Camera-type eye (tissue), 1 donor: ENCODE results near the gene ZNF526. TPM values are rescaled to one million over a fixed set of nuclear protein-coding genes. Genes with fewer than 3 reads are reported as not detected.

Experiments
- total RNA-seq: library from RNA; depleted of rRNA; stranded (reverse); fragments of >200 nt; gene quantifications from one replicate; pipeline ENCODE4 v1.2.3, GENCODE V29; 2014

Gene ZNF526, protein sequence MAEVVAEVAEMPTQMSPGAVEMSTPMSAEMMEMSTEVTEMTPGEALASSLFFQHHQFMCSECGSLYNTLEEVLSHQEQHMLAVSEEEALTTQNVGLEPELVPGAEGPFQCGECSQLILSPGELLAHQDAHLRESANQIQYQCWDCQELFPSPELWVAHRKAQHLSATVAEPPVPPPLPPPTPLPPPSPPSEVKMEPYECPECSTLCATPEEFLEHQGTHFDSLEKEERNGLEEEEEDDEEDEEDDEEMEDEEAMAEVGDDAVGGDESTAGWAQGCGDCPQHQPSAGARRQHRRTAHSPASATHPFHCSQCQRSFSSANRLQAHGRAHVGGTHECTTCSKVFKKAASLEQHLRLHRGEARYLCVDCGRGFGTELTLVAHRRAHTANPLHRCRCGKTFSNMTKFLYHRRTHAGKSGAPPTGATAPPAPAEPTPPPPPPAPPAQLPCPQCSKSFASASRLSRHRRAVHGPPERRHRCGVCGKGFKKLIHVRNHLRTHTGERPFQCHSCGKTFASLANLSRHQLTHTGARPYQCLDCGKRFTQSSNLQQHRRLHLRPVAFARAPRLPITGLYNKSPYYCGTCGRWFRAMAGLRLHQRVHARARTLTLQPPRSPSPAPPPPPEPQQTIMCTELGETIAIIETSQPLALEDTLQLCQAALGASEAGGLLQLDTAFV
- total RNA-seq = 10.9 TPM

DNA sequence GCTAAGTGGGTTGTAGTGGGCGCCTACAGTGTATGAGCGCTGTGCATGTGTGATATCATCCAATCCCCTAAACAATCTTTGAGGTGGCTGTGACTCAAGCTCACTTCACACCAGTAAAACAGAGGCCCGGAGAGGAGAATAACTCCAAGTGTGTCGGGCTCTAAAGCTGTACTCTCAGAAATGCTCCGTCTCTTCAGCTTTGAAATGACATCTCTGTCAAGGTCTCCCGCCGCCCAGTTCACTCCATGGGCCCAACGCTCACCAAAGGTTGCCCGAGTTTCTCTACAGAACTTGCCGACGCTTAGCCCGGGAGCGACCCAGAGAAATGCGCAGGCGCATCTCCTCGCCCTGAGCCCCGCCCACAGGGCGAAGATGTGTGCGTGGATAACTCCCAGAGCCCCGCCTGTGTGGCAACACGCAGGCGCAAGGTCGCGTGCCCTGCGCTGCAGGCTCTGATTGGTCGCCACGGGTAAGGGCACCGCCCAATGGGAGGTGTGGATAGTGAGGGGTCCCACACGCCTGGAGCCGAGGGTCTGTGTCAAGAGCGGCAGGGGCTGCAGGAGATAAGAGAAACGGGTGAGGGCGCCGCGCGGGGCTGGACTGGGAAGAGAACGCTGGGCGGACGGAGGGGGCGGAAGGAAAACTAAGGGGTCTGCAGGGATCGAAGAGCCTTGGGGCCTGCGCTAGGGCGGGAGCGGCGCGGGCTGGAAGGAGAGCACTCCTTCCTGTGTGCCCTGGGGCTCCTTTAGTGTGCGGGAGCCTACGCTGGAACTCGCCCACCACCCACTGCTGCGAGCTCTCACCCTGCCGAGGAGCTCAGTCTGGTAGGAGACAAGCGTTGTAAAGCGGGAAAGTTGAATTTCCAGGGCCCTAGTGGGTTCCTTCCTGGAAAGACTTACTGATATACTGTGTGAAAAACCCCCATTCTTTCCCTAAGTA lies at the start of gene ZNF526:
Gene ZNF526 (plus strand): TSS at position 501 of the 939 bp plus-strand sequence. CDS start 4,092 bp downstream, outside the sequence.

DNA sequence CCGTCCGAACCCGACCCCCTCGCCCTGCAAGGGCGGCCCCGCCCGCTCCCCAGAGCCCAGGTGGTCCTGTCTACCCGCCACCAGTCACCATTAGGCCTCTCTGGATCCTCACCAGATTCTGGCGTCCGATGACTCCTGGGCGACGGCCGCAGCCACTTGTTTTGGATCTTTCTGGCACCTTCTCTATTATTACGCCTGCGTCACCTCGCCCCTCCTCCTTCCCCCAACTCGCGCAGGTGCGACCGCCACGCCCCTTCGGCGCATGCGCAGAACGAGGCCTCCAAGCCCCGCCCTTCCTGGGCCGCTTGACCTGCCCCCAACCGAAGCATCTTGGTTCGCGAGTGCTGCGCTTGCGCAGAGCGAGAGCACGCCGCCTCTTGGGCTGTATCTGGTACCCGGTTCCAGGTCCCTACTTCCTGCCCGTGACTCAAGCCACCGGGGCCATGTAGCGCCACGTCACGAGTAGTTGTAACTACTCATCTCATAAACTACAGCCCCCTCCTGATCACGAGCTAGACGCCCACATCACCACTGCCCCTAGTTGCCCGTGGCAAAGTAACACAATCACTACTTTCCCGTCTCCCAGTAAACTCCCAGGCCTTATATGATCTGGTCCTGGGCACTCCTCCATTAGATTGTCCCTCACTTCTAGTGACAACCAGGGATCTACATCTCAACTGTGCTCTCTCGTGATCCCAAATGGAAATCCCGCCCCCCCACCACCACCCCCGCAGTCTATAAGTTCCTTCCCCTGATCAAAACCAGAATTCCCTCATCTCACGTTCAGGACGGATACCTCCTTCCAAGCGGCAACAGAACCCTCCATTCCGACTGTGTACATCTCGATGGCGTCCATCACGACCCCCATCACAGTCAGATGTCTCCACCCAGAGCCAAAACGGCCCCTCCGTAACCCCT lies 2.3 kb upstream of the ZNF526 start, which contains the start of gene DEDD2:
Gene DEDD2 (minus strand): TSS at position 158 of the 918 bp plus-strand sequence. CDS start 670 bp downstream, outside the sequence.

DNA sequence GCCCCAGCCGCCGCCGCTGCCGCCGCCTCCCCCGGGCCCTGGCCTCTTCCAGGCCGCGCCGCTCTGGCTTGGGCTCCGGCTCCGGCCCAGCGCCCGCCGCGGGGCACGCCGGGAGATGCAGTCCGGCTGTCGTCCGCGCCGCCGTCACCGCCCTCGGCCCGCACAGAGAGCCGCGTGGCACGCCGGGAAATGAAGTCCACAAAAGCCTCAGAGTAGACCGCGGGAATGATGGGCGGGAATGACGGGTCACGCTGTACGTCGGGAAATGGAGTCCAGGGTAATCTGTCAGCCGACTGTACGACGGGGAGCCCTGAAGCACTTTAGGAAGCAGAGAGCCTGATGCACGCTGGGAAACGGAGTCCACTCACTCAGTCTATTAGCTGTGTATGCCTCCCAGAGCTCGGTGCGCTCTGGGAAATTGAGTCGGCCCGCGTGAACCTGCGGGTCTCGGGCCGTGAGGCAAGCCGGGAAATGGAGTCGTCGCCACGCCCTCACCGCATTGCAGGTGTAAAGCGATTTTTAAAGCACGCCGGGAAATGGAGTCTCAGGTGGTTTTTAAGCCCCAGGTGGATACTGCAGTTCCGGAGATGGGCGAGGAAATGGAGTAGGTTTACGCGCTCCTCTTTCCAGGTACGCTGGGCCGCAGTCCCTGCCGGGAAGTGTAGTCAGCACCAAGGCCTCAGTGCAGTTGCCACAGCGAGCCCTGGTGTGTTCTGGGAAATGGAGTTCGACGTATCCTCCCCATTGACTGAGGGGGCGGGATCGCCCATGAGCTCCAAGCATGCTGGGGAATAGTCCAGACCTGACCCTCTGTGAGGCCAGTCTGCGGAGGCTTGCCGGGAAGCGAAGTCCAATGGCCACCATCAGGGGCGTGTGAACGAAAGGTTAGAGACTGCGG lies 22.6 kb downstream of the ZNF526 start, which contains the start of gene GSK3A:
Gene GSK3A (minus strand): TSS at position 91 of the 898 bp plus-strand sequence. CDS start 137 bp downstream, outside the sequence.

DNA sequence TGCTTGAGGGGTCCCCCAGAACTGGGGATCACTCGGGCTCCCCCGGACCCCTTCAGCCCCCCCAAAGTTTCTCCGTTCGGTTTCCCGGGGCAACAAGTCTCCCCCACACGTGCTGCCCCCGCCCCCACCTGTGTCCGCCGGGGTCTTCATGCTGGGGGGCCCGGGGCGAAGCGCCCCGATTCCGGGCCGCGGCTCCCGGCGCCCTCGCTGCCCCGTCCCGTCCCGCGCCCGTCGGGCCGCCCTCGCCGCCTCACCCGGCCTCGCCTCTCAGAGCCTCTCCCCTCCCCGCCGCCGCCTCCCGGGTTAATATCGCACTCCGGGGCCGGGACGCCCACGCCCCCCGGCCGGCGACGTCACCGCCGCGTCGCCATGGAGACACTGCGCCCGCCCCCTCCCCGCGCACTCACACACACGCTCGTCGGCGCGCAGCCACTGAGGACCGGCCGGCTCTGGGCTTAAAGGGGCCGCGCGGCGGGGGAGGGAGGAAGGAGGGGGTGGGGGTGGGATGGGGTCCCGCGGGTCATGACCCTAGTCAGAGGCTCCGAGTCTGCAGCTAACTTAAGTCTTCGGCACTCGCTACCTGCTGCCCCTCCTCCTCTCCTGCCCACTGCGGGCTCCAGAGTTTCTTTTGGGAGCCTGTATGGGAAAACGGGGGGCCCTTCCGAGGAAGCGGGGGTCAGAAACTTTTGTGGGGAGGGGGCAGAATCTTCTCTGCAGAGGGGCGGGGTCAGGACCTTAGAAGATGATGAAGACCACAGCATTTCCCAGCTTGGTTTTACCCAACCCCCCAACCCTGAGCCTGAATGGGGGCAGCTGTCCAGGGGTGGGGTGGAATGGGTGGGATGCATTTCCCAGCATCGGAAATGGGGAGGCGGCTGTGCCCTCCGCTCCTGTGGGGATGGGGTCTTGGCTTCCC lies 35.0 kb downstream of the ZNF526 start, which contains the start of gene ERF:
Gene ERF (minus strand): TSS at position 279 of the 916 bp plus-strand sequence. CDS start 129 bp downstream, at position 150.

DNA sequence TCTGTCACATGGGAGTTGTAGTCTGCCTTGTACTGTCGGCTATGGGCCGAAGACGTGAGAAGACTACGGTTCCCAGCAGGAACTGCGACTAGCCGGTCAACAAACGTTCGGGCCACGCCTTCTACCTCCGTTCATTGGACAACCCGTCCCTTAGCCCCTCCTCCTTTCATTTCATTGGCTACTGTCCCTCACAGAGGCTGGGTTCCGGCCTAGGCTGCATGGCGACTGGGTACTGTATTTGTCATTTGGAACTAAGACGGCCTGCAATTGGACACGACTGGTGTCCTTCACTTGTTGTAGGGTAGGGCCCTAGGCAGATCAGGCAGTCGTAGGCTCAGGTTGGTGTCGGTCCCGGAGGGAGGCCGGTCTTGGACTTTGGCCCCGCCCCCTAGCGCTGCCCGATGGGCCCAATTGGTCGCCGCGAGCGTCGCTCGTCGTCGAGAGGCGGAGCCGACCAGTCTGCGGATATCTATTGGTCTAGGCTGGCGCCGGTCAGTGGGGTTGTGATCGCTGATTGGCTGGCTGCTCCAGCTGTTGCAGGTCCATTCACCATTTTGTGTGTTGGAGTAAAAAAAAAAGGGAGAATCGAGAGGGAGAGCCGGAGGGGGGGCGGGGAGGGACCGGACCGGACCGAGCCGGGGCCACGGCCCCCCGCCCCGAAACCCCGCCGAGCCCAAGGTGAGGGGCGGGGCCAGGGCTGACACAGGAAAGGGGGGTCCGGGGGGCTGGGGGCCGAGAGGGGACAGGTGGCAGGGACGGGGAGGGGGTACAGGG lies 48.8 kb downstream of the ZNF526 start, which contains the start of gene CIC:
Gene CIC (plus strand): TSS at position 549 of the 774 bp plus-strand sequence. CDS start 2,532 bp downstream, outside the sequence.

Other genes with a start within 250 kb of the ZNF526 start
- gene ATP1A3, start 226.1 kb upstream of the ZNF526 start, total RNA-seq = 243 TPM
- gene GRIK5, start 150.1 kb upstream of the ZNF526 start, total RNA-seq = 21.4 TPM
- 21.3 TPM for gene ZNF574, start 144.1 kb upstream of the ZNF526 start, total RNA-seq
- 3.2 TPM for gene POU2F2, start 87.9 kb upstream of the ZNF526 start, total RNA-seq
- gene DEDD2, start 2.6 kb upstream of the ZNF526 start, total RNA-seq = 40.6 TPM
- gene GSK3A, start 22.3 kb downstream of the ZNF526 start, total RNA-seq = 34.3 TPM
- gene ERF, start 34.8 kb downstream of the ZNF526 start, total RNA-seq = 38.5 TPM
- gene CIC, start 48.9 kb downstream of the ZNF526 start, total RNA-seq = 65.5 TPM
- not detected for gene PRR19, start 81.8 kb downstream of the ZNF526 start, total RNA-seq
- gene PAFAH1B3, start 82.3 kb downstream of the ZNF526 start, total RNA-seq = 63.8 TPM
- 20.5 TPM for gene TMEM145, start 93.0 kb downstream of the ZNF526 start, total RNA-seq
- 44.4 TPM for gene MEGF8, start 105.3 kb downstream of the ZNF526 start, total RNA-seq
- gene CNFN, start 170.0 kb downstream of the ZNF526 start, total RNA-seq = not detected
- gene LIPE, start 207.1 kb downstream of the ZNF526 start, total RNA-seq = 22.8 TPM
- gene CXCL17, start 222.6 kb downstream of the ZNF526 start, total RNA-seq = 6.6 TPM